Skin epidermis (tissue), 12 donors: Measurements from ENCODE around the gene MSH5.
A peak's percentile ranks its signal among the peaks of the same experiment; 100 is the strongest.

Experiments
- H3K27ac ChIP-seq, 21 experiments: fragments of 200-600 bp; sonication (generic) in 11 of 21; one replicate each; pipeline ENCODE4 v1.5.0; 2020; ENCODE audit warnings: mild to moderate bottlenecking in 3 of 21, inconsistent platforms in 2 of 21, moderate library complexity in 2 of 21
- H3K4me3 ChIP-seq, 7 experiments: fragments of 200-600 bp; sonication (generic) in 2 of 7; one replicate each; pipeline ENCODE4 v1.5.0; 2020; ENCODE audit warnings: inconsistent platforms in 2 of 7, mild to moderate bottlenecking in 2 of 7, moderate library complexity in 1 of 7

Gene MSH5

DNA sequence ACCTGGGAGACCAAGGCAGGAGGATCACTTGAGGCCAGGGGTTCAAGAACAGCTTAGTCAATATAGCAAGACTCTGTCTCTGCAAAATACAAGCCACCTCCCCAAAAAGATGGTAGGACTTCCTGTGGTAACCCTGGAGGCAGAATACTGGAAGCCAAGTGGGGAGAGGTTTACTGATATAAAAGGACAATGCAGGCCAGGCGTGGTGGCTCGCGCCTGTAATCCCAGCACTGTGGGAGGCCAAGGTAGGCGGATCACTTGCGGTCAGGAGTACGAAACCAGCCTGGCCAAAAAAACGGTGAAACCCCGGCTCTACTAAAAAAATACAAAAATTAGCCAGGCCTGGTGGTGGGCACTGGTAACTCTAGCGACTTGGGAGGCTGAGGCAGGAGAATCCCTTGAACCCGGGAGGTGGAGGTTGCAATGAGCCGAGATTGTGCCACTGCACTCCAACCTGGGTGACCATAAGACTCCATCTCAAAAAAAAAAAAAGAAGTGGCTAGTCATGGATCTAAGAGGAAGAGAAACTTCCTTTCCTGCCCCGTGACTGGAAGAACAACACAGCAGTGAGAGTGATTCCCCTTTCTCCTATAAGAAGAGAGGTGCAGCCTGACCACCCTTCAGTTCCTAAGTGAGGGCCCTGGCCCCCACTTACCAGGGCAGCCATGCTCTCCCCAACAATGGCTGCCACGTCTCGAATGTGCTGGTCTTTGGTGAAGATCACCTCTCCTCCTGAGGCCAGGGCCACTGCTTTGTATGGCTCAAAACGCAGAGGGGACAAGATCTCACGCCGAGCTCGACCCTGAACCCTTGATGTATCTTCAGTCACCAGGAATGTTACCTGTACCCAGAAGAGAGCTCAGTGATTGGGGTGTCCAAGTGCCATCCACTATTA lies 28.8 kb downstream of the MSH5 start:
- Histone ChIP-seq H3K27ac (peak overlapping the region in 2 of 21 experiments; percentile 34 to 39), H3K4me3 (no peak overlapping the region)

DNA sequence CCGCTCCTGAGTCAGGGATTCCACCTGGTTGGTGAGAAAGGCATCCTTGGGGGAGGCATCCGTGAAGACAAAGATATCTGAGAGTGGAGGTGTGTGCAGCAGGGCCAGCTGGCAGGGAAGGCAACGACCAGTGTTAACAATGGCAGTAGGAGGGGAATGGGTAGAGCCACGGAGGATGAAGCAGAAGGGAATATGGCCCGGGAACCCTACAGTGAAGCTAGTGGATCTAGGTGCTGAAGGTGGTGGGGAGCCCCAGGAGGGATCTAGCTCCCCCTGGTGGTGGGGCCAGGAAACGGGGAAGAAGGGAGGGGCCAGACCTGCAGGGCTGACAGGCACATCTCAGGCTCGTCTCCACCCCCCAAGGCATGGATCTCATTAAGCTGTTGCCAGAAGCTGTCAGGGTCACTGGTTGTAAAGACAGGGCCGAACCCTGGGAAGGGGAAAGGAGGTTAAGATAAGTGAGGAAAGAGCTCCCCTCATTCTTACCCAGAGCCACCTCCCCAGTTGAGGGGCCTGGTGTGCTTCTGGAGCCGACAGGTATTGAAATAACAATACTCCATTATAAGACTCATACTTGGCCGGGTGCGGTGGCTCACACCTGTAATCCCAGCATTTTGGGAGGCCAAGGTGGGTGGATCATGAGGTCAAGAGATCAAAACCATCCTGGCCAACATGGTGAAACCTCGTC lies 30.0 kb downstream of the MSH5 start:
- Histone ChIP-seq H3K4me3 (no peak overlapping the region), H3K27ac (no peak overlapping the region)

DNA sequence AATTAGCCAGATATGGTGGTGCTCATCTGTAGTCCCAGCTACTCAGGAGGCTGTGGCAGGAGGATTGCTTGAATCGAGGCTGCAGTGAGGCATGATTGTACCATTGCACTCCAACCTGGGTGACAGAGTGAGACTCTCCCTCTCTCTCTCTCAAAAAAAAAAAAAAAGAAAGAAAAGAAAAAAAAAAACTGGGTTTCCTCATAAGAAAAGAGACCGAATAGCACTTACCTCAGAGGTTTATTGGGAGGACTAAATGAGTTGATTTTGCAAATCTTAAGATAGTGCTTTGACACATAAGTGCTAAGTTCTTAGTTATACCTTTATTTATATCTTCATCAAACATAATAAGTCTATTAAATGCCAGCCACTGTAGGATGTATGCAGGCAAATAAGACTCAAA lies 31.1 kb downstream of the MSH5 start:
- Histone ChIP-seq H3K27ac (no peak overlapping the region), H3K4me3 (no peak overlapping the region)

DNA sequence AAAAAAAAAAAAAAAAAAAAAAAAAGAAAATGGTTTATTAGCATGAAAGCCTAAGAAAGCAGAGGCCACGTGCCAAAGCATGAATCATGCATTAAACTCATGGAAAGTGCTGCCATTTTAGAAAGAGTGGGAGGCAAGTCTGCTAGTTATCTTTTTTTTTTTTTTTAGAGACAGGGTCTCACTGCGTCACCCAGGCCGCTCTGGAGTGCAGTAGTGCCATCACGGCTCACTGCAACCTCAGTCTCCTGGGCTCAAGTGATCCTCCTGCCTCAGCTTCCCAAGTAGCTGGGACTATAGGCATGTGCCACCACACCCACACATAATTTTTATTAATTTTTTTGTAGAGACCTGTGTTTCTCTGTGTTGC lies 32.2 kb downstream of the MSH5 start:
- H3K27ac ChIP-seq = no peak overlapping the region
- no peak overlapping the region for H3K4me3 ChIP-seq

DNA sequence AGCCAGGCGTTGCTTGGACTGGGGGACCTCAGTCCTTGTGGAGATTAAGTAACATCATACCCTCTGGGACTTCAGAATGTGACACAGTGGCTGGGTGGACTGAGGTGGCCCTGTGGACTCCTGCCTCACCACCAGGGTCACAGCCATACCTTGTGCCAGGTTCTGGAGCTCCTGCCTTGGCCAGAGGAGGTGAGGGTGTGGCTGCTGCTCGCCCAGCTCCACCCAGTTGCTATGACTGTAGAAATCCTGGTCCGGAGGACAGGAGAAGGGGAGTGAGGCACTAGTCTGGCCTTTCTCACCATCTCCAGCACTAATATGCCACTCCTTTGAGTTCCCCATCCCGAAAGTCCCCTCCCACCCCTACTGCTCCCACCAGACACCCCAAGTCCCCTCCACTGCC lies 35.4 kb downstream of the MSH5 start:
- Histone ChIP-seq H3K27ac (peak overlapping the region in 3 of 21 experiments; percentile 5 to 14 (median 8)), H3K4me3 (no peak overlapping the region)

DNA sequence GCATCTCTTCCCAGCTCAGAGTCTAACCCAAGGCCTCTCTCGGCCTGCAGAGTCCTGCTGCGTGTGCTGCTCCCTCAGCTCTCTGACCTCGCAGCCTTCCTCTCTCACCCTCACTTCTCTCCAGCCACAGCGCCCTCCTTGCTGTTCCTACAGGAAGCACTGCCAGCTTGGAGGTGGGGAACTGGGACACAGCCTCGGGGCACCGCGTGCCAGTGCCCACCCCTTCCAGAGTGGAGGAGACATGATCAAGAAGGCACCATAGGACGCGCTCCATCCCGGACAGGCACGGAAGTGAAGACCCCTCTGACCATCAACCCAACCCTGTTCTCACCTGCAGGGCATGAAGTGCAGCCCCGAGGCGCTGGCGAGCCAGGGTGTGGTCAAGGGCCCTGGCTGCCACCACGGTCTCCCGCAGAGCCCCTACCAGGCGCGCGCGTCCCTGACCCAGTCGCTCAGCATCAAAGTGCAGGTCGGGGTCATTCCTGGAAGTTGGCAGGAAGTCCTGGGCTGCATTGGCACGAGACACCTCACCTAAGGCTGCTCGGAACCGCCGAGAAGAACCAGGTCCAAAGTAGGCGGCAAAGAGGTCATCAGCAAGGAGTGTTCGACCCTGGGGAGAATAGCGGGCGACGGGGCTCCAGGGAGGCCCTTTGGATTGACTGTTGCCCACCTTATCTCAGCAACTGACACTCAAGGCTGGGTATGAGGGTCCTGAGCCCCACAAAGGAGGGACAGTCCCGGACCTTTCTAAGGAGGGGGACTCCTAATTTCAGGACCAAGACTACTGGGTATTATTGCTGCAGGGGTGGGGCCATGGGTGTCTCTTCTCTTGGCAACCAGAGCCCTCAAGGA lies 36.1 kb downstream of the MSH5 start:
- Histone ChIP-seq H3K27ac (peak overlapping the region in 7 of 21 experiments; percentile 6 to 80 (median 57)), H3K4me3 (no peak overlapping the region)

DNA sequence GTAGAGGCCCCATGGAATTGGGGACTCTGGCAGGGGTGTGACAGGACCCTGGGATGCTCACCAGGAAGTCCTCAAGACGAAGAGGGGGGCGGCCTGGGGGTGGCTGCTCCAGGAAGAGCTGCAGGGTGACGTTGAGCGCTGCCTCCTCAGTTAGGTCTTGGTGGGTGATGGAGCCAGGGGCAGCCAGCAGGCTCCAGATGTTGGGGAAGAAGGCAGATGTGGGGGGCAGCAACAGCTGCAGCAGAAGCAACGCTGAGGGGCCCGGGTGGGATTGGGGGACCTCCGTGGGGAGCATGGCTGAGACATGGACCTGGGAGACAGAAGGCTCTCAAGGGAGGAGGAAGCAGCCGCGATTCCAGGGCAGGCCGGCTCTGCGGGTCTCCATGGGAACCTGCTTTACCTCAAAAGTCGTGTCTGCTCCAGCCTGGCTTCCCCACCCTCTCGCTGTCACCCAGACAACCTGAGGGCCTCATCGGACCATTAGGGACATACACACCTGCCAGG lies 36.7 kb downstream of the MSH5 start:
- peak overlapping the region in 2 of 7 experiments; percentile 15 to 19 for H3K4me3 ChIP-seq
- H3K27ac ChIP-seq = peak overlapping the region in 19 of 21 experiments; percentile 6 to 82 (median 57)

DNA sequence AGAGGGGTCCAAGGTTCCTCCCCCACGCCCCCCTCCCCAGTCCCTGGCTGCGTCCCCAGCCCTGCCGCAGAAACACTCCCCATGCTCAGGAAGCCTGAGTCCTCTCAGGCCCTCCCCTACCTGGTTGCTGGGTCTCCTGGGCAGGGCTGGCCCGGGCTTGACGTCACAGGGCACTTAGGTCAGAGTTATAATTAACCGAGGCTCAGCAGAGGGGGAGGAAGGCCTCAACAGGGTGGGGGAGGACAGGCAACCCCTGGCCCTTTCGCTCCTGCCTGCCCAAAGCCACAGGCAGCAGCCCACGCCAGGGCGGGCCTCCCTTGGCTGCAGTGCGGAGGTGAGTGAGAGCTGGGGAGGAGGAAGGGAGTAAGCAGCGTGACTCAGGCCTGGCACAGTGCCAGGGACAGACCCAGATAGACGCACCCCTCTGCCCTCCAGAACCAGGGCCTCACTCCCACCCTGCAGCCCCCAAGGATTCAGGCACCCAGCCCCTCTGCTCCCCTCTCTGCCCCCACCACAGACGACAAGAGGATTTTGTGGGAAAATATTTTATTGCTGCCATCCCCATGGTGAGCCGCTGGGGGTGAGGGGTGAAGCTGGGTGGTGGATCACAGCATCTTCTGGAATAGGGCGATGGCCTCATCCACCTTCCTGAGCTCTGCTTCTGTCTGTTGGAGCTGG lies 37.3 kb downstream of the MSH5 start, which contains the start of gene VWA7:
Gene VWA7 (minus strand): TSS at position 340 of the 678 bp plus-strand sequence. CDS start 549 bp downstream, outside the sequence.
- Histone ChIP-seq H3K27ac (peak within 1 kb of the TSS in 20 of 21 experiments; percentile 0 to 82 (median 56)), H3K4me3 (peak within 1 kb of the TSS in 2 of 7 experiments; percentile 15 to 19)

DNA sequence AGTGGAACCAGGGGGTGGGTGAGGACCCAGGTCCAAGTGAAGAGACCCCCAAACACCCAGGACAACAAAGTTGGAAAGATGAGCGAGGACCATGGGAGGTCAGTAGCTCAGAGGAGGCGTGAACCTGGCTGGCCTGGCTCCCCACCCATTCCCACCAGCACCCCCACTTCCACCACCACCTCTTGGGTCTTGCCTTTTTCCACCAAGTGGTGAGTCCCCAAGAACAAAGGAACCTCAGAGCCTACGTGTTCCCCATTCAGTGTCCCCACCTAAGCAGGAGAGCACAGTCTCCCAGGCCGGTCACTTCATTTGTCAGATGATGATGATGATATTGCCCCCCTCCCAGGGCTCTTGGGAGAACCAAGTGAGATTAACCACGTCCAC lies 37.9 kb downstream of the MSH5 start:
- Histone ChIP-seq H3K27ac (peak overlapping the region in 16 of 21 experiments; percentile 6 to 82 (median 66)), H3K4me3 (no peak overlapping the region)

DNA sequence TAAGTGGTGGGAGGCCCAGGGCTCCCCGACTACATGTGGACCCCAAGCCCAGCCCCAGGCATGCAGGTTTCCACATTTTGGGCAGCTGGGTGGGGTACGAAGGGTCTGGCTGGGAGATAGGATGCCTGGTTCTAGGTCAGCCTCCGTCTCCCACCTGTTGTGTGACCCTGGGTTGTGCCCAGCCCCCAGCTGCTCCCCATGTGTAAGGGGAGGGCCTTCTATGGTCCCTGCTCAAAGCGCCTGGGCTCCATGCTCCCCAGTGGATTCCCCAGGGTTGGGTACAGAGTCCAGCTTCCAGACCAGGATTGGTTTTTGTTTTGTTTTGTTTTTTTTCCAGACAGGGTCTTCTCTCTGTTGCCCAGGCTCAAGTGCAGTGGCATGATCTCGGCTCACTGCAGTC lies 38.4 kb downstream of the MSH5 start:
- Histone ChIP-seq H3K27ac (peak overlapping the region in 5 of 21 experiments; percentile 6 to 70 (median 64)), H3K4me3 (no peak overlapping the region)

DNA sequence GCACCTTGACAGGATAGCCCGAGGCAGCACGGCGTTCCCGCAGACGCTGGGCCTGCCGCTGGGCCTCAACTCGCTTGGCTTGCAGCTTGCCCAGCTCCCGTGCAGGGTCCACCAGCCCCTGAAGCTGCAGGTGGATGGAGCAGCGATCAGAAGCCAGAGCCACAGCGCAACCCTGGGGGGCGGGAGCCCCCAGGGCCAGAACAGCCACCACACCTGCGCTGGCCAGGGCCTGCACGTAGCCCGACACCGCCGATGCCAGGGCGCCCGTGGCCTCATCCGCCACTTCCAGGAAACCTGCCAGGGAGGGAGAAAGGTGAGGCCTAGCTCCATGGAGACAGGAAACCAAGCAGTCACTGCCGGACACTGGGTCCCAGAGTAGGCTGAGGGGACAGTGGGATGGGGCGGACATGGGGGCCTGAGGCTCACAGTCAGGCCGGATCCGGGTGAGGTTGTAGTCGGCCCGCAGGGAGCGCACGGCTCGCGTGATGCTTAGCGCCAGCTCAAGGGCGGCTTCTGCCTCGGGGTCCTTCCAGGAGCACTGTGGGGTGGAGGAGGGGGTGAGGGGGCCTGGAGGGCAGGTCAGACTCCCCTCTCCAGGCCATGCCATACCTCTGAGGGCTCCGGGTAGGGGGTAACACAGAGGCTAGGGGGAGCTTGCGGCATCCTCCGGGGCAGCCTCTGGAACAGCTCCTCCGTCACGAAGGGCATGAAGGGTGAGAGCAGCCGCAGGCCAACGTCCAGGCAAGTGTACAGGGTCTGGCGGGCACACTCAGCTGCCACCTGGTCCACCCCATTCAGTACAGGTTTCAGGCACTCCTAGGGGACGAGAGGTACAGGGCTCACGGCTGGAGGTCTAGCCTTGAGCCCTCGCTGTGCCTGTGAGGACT lies 39.4 kb downstream of the MSH5 start:
- Histone ChIP-seq H3K4me3 (no peak overlapping the region), H3K27ac (no peak overlapping the region)

DNA sequence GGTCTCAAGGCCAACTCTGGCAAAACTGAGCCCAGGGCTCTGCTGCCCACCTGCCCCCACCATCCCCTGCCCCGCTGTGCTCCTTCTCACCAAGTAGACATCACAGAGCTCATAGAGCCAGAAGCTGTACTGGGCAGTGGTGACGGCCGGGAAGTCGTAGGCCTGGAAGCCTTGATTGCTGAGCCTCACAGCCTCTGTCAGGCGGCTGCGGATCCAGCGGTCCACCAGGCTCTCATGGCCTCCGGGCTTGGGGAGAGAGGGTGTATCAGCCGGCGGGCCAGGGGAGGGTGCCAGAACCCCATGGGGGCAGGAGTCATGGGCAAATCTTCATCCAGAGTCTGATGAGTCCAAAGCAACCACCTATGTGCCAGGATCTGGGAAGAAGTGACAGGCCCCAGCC lies 40.1 kb downstream of the MSH5 start:
- no peak overlapping the region for H3K27ac ChIP-seq
- no peak overlapping the region for H3K4me3 ChIP-seq

DNA sequence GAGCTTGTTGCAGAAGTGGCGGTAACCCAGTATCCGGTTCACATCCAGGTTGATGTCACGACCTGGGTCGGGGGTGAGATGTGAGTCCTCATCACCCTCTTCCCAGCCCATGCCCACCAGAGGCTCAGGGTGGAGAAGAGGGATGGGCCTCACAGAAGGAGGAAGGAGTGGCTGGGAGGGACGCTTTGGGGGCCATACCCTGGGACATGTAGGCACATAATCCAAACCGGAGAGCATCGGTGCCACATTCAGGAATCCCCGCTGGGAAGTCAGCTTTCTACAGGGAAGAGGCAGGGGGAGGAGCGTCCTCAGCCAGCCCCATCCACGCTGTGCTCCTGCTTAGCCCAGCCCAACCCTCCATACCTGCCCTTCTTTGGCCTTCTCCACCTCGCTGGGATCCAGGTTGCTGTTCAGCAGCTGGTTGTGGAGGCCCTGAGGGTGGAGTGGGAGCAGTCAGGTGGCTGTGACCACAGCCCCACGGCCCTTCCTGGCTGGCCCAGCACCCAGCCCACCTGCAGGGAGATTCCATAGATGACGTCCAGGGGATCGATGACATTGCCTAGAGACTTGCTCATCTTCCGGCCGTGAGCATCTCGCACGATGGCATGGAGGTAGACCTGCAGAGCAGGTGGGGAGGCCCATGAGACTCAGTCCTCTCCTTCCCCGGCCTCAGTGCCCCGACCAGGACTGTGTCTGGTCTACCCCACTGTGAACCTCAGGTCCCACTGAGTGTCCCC lies 40.9 kb downstream of the MSH5 start:
- no peak overlapping the region for H3K27ac ChIP-seq
- H3K4me3 ChIP-seq = no peak overlapping the region

DNA sequence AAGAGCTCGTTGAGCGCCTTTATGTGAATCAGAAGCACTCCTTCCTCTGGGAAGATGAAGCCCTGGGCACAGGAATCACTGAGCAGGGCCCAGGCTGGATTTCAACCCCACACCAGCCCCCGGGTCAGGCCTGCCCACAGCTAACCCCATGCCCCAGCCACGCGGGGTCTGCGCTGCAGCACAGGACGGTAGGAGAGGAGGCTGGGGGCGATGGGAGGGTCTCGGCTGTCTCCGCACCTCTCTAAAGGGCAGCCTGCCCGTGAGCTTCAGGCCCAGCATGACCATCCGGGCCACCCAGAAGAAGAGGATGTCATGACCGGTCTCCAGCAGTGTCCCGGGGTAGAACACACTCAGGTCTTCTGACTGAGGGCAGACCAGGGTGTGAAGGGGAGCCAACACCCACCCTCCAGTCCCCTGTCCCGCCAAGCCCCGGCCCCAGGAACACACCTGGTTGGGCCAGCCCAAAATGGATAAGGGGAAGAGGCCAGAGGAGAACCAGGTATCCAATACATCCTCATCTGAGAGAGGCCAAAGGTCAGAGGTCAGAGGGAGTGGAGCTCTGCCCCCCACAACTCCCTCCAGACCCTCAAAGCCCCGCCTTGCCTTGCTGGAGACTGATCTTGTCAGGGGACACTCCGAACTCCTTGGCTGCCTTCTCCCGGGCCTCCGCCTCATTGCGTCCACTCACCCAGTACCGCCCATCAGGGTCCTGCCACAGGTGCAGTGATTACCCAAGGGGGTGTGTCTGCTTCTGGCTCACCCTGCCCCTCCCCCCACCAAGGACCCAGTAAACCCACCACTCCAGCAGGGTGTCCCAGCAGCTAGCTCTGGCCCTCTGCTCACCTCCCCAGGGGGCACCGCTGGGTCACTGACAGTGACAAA lies 41.7 kb downstream of the MSH5 start:
- Histone ChIP-seq H3K27ac (no peak overlapping the region), H3K4me3 (no peak overlapping the region)

DNA sequence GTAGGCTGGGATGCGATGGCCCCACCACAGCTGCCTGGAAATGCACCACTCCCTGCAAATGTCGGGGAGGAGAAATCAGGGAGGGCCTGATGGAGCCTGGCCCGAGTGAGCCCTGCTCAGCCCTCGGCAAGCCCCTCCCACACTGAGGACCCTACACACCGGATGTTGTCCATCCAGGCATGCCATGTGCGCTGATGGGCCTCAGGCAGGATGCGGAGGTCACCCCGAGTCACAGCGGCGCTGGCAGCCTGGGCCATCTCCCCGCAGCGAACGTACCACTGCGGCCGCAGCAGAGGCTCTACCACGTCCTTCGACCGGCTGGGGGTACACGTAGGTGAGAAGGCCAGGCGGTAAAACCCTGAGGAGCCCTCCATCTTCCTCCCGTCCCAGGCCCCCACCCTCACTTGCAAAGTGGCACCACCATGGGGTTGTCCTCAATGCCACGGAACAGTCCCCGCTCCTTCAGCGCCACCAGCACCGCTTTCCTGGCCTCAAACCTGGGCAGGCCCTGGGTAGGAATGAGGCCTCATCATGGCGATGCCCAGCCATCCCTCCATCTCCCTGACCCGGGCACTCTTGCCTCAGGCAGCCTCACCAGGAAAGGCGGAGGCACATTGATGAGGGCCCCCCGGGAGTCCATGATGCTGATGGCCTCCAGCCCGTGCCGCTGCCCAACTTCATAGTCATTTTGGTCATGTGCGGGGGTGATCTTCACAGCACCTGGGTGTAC lies 42.5 kb downstream of the MSH5 start:
- Histone ChIP-seq H3K4me3 (no peak overlapping the region), H3K27ac (no peak overlapping the region)
